ENCODE data around the gene METTL25B.

The METTL25B gene

GRCh38 chr1:156689953-156690674 is 38.2 kb upstream of the METTL25B start:
- no peak for TF ChIP-seq CTCF (IDR thresholded peaks at IDR 0.05)

- no peak for TF ChIP-seq CTCF (IDR thresholded peaks at IDR 0.05)
Observed at GRCh38 chr1:156690675-156691036, 37.6 kb upstream of the METTL25B start.

- no peak for TF ChIP-seq CTCF (IDR thresholded peaks at IDR 0.05)
Observed at GRCh38 chr1:156691191-156691590, 37.1 kb upstream of the METTL25B start.

- no peak for TF ChIP-seq CTCF (IDR thresholded peaks at IDR 0.05)
Observed at GRCh38 chr1:156691665-156692440, 36.4 kb upstream of the METTL25B start.

- no peak for TF ChIP-seq CTCF (IDR thresholded peaks at IDR 0.05)
Observed at GRCh38 chr1:156692441-156692924, 35.8 kb upstream of the METTL25B start.

GRCh38 chr1:156692925-156693847 is 35.1 kb upstream of the METTL25B start:
- TF ChIP-seq CTCF (IDR thresholded peaks at IDR 0.05): no peak
